ENCODE results near the gene SGMS1.
"Not testable (repeated sequence)": the region's sequence is repeated elsewhere in the genome, so short reads cannot be mapped to it uniquely, and the experiment has no call there.

The SGMS1 gene

DNA sequence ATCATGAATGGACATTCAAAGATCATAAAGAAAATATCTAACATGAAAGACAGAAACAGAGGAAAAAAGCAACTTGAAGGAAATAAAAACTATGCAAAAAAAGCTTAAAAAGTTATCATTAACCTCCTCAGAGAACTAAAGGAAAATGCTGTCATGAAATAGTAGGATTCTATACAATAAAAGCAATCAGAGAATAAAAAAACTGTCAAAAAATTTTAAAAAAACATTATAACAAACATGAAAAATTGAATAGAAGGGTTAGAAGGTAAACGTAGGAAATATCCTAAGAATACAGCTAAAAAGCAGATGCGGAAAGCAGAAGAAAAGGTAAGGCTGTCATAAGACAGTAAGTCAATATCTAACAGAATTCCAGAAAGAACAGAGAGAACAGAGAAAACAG, 44.8 kb downstream of the SGMS1 start:
- DNase-seq: no peak

DNA sequence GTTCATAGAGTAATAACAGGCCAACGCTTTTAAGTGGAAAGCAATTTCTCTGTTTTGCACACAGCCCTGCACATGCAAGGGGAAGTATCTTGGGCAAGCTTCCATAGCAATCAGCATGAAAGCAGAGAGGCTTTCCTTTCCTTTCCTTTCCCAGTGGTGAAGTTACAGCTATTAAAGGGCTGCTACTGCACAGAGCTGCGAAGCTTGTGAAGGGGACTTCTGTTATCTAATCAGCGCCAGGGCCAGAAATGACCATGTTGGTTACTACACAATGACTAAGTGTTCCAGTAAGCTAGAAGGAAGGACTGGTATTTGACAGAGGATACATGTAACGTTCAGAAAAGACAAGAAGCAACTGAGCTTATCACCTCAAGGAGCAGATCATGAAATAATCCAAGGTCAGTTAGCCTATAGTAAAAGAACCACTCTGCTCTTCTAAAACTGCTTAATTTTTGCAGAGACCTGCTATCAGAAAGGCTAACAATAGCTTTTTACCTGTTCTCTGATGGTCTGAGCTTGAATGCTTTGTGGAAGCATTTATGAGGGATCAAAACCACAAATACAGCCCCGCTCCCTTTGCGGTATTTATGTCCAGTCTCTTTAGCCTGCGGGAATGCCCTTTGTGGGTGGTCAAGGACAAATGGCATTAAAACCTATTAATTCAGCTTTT, 45.9 kb downstream of the SGMS1 start:
- DNase-seq: no peak

DNA sequence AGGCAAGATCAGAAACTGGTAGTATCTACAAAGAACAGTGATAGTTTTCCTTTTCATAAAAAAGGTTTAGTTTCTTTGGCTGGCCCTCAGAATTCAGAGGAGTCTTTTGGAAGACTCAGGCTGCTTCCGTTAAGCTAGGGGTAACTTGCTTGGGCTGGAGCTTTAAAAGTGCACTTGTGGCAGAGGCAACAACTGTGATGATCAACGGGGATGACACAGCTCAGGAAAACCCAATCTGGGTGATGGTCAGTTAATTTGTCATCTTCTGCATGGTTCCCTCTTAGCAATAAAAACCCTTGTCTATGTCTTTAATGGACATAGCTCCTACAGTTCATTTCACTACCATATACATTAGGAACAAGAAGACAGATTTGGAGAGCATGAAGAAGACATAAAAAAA, 46.7 kb downstream of the SGMS1 start:
- DNase-seq: no peak

DNA sequence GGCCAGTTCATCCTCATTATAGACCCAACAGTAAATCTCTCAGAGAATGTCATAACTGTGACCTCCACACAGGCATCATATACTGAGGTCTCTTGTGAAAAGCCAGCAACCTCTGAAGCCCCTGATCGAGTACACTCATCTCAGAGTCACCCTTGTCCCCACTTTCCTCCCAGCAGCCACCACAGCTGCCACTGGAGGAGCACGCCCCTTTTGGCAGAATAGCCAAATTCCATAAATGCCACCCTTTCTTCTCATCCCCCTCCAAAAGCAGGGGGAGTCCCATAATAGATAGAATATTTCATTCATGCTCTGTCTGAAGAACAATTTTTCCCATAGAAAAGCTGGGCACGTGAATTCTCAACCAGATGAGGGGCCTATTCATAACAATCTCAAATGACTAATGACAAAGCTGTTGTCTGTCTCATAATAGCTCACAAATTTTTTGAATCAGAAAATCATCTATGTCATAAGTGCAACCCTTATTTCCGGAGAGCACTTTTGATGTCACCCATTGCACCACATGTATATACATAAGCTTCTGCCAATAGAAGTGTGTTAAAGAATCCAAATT, 47.4 kb downstream of the SGMS1 start:
- DNase-seq: no peak

DNA sequence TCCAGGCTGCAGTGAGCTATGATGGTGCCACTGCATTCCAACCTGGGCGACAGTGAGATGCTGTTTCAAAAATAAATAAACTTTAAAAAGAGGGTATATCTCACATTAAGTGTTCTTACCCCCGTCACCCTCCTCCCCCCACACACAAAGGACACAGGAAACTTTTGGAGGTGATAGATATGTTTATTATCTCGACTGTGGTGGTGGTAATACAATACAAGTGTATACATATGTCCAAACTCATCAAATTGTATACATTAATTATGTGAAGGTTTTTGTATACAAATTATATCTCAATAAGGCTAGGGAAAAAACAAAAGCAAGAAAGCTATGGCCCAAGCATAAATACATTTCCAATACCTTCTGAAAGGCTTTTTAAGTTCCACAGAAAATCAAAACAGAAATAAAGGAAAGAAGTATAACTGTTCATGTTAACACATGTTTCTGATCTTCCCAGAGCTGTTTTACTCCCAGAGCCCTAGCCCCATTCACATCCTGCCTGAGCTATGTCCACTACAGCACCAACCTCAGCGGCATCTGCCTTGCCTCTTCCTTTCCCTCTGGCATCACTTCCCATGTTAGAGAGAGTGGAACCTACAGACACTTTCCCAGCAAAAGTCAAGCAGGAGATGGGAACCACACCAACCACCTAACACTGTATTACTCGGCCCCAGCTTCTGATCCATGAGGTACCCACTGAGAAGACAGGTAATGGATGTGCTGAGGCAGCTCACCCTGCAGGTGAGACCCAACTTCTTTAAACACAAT, 48.1 kb downstream of the SGMS1 start:
- DNase-seq: no peak

DNA sequence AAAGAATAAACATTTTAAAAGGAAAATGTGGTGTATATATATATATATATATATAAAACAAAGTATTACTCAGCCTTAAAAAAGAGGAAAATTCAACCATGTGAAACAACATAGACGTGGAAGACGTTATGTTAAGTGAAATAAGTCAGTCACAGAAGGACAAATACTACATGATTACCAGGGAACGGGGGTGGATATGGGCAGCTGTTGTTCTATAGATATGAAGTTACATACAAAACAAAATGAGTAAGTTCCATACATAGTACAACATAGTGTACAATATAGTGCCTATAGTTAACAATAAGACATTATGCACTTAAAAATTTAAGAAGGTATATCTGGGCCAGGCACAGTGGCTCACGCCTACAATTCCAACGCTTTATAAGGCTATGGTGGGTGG, 48.8 kb downstream of the SGMS1 start:
- DNase-seq: no peak

DNA sequence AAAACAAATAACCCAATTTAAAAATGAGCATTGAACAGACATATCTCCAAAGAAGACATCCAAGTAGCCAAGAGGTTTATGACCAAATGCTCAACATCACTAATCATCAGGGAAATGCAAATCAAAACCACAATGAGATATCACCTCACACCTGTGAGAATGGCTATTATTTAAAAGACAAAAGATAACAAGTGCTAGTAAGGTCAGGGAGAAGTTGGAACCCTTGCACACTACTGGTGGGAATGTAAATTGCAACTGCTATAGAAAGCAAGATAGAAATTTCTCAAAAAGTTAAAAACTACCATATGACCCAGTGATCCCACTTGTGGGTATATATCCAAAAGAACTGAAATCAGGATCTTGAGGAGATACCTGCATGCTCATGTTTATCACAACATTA, 49.5 kb downstream of the SGMS1 start:
- DNase-seq: no peak

DNA sequence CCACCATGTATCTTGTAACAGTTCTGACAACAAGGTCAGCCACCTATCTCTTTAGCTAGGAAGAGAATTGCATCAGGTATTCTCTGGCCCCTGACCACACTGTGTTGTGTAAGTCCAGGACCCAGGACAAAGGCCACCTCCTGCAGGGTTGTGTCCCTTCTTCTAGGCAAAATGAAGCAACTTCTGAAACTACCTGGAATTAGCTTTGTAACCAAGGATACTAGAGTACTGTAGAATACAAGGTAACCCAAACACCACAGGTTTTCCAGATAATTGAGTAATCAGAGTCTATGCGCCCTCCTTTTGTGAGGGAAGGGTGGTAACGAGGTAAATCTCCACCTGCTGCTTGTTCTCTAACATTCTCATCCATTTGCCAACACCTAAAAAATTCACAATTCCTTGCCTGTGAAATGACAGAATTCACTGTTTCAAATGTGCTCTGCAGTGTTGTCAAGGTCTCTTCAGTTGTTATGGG, 51.7 kb downstream of the SGMS1 start:
- no peak for DNase-seq

DNA sequence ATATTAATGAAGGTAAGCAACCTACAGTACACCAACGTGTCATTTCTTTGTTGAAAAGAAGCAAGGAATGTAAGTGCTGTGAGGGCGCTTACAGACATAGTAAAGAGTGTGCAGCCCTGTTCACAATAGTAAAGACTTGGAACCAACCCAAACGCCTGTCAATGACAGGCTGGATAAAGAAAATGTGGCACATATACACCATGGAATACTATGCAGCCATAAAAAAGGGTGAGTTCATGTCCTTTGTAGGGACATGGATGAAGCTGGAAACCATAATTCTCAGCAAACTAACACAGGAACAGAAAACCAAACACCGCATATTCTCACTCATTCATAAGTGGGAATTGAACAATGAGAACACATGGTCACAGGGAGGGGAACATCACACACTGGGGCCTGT, 55.0 kb downstream of the SGMS1 start:
- DNase-seq: not testable (repeated sequence)

DNA sequence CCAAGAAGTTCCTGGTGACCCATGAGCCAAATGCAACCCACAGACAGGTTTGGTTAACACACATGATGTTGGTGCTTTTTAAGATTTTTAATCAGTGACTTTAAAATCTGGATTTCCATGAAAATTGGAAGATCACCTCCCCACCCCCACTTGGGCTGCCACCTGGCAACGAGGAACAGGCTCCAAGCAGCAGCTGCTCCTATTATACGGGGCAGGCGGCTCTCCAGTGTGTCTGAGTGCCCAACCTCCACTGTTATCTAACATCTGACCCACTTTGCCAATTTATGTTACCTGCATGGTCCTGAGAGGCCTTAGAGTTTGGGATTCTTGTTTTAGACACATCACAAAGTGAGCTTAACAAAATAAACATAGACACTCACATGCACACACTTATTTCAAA, 56.4 kb downstream of the SGMS1 start:
- DNase-seq: no peak

DNA sequence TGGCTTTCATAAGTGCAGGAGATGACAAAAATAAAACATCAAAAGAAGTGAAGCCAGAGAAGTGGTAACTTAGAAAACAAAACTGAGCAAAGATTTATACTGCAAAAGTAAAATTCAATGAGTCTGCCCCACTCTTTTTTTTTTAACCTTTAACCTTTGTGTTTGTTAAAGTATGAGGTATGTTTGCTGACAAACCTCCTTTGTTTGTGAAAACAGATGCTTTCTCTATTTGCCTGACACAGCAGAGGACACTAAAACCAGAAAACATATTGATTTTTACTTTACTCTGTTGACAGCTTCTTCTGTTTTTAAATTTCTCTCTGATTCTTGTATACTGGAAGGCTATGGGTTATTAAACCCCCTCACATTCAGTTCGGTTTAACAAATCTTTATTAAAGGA, 57.6 kb downstream of the SGMS1 start:
- DNase-seq: no peak

DNA sequence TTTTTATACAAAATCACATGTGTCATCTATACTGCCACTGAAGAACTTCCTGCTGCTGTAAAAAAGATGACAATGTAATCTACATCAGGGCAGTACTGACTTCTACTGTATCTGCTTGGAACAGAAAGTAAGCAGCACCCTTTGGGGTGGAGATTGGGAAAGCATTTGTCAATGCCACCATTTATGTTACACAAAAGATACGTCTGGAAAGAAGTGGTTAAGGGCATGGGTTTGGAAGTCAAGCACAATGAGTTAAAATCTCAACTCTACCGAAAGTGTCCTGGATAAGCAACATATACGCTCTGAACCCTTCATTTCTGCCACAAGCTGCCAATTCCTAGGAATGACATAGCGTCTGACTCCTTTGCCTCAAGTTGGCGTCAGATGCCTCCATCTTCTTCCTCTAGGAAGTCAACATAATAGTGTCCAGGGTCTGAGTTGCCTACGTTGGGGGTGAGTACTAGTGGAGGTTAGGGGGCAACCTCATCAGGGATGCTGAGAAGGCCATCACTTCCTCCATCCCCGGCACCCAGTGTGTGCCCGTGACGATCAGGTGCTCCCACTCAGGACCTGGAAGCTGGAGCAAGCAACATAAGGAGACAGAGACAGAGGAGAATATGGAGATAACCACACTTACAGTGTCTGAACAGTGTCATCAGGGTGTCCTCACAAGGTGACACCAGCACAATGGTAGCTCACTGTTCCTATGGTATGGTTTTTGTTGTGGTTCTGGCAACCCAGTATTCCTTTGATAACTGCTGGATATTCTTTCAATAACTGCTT, 58.3 kb downstream of the SGMS1 start:
- DNase-seq: no peak

DNA sequence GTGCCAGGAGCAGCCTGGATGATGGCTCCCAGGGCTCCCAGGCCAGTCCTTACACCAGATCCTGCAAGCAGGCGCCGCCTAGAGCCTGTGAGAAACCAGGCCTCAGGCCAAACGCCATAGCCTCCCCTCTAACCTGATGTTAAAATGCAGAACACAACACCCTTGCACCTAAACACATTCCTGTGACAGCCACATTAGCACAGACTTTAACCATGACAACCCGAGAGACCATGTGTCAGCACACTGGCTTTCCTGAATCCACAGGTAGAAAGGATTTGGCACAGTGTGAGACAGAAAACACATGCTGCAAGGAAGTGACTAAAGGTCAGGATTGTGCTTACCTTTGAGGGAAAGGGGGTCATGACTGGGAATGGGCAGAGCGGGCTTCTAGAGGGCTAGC, 59.9 kb downstream of the SGMS1 start:
- no peak for DNase-seq

DNA sequence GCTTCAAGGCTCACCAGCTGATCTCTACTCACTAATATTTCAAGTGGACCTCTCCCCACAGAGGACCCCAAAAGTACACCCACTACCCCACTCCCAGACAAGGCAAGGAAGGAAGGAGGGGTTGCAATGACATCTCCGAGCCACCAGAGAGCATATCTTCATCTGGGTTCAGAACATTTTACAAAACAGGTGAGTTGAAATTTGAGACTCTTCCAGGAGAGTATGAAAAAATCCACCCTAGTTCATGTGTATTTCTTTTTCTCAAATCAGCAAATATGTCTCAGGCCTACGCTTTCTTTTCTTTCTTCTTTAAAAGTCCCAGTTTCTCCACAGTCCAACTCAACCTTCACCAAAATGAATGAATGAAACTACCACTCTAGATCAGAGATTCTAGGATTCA, 61.9 kb downstream of the SGMS1 start:
- no peak for DNase-seq

DNA sequence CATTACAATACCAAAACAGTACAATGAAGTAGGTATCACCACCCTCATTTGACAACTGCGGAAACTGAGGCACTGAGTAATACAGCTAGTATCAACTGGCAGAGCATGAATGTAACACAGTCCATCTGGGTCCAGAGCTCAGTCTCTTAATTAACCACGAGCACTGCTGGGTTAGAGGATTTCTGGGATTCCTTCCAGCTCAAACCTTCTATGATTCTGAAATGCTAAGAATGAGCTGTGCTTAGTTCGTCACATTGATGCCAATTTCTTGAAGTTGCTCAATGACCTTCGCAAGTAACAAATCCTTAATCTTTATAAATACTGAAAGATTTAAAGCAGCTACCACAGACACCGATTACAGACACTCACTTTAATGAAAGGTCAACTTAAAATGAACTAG, 62.5 kb downstream of the SGMS1 start:
- no peak for DNase-seq

DNA sequence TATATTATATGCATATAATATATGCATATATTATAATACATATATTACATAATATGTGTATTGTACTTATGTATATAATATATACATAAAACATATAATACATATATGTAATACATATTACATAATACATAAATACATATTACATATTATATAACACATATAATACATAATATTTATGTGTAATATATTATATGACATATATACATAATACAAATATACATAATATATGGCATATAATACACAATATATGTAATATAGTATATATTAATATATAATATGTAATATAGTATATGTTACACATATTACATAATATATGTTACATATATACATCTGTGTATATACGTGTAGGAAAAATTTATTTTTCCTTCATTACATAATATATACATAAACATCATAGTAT, 63.4 kb downstream of the SGMS1 start:
- no peak for DNase-seq

DNA sequence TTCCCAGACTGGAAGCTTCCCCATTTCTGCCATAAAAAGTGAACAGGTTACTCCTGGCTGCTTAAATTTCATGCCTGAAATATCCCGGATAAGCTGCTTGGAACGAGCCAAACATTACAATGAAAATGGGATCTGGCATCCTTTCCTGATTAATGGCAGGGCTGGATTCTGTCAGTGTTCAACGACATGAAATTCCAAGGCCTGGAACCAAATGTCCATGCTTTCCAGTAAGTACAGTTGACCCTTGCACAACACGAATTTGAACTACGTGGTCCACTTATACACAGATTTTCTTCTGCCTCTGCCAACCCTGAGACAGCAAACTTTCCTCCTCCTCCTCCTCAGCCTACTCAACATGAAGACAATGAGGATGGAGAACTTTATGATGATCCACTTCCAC, 65.4 kb downstream of the SGMS1 start:
- DNase-seq: no peak

DNA sequence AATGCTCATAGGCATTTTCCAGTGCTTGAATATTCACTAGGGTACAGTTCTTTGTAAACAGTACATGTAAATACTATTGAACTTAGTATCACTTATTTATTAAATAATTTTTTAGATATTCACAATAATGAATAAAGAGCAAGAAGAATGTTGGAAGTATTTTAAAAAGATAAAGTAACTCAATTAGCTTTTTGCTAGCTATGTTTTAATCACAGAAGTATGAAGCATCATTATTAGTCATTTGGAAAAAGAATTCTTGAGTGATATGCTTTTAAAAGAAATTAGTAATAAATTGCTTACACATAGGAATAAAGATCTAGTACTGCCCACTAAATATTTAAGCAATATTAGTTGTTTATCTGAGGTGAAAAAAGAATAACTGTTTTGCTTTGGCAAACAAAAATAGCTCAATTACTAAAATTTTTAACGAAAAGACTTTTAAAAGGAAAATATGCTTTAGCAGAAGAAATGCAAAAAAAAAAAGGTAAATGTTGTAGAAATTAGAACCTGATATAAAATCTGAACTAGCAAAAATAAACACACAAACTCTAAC, 66.5 kb downstream of the SGMS1 start:
- no peak for DNase-seq

DNA sequence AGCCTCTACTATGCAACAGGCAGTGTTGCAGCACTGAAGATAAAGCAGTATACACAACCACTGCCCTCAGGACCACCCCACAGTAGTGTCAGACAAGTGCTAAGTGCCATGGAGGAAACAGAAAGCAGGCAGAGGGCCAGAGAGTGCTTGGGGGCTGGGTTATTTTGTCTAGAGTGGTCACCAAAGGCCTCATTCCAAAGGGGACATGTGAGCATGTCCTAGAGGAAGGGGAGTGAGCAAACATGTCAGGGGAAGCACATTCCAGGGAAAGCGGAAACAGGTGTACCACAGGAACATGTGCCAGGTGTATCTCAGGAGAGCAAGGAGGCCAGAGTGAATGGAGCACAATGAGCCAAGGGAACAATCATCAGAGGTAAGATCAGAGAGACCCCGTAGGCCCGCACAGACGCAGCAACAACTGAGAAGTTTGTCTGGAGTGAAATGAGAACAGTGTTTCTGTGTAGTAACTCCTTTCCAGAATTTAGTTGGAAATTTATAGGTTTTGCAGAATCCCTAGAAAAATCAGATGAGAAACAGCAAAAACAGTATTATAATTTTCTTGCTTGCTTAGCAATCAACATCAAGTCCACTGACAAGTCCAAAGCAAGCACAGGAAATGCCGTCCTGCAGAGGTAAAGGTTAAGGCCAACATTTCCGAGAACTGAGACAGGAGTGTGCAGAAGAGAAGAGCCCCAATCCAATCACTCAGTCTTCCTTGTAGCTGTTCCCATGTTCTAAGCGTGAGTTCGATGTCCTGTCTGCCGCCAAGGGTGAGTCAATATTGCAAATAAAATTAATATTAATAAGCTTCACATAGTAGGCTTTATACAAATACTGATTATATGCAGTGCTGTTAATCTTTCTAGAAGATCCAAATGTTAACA, 67.3 kb downstream of the SGMS1 start:
- no peak for DNase-seq

DNA sequence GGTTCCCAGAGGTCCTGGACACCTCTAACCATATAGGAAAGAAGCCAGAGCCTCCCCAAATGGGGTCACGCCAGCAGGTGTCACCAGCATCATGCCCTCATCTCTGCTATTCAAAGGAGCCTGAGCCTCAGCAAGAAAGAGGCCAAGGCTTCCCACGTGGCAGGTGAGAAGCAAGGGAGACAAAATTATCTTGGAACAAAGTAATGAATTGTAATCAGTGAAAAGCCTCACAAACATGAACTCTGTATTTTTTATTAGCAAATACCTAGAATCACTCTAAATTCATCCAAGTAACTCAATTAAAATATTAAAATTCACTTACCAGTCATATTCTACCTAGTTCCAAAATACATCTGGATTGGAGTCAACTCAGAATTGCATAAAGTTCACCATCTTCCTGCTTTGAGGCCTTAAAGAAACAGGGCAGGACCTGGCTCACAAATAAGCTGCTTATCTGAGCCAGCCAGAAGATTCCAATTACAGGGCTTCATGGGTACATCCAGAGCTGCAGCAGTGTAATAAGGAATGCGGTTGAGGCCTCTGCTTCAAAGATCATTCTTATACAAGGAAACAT, 68.7 kb downstream of the SGMS1 start:
- DNase-seq: no peak

DNA sequence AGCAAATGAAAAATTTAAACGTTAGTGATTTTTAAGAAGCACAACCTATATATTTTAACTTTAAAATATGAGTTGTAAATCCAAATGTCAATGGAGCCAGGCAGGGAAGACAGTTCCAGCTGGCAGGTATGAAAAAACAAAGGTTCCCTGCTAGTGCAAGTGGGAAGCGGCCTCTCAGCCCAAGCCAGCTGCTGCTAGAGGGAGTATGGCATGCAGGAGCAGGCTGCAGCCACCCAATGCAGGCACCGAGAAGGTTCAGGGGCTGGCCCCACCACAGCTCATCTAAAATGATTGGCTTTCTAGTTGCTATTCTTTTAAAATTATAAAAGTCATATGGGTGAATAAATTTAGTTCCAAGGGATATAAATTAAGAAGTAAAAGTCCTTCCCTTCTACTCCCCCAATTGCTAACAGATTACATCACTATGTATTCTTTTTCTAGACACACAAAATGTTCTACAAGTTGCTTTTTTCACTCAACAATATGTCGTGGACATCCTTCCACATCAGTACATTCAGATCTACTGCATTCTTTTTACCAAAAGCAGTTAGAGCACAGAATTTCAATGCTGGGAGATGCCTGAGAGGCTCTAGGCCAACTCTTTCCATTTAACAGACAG, 69.3 kb downstream of the SGMS1 start:
- no peak for DNase-seq
